HuH-7.5 (cell line): ENCODE results near the gene VRK3.
A peak's percentile ranks its signal among the peaks of the same experiment; 100 is the strongest.
"Not testable (repeated sequence)": the region's sequence is repeated elsewhere in the genome, so short reads cannot be mapped to it uniquely, and the experiment has no call there.

Source experiments
- DNase-seq: peaks from one replicate; pipeline ENCODE4 v3.0.0; 2011; ENCODE audit warnings: low spot score

Gene VRK3

DNA sequence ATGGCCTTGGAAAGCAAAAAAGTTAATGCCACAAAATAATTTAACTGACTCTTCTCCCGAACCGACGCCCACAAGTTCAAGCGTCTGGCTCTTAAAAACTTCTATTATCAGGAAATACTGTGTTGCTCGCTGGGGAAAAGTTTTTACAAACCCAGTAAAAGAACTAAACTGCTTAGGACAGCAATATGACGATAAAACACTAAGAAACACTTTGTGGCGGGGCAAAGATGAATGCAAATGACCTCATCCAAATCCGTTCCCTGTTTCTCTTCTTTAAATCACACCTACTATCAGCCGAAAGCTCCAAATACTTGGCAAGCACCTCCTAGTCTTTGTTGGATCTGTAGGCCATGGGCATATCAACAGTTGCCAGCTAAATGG is 69.1 kb downstream of the VRK3 start:
- DNase-seq = no peak

GRCh38 chr19:49954933-49955332 is 70.2 kb downstream of the VRK3 start:
- DNase-seq = no peak

DNA sequence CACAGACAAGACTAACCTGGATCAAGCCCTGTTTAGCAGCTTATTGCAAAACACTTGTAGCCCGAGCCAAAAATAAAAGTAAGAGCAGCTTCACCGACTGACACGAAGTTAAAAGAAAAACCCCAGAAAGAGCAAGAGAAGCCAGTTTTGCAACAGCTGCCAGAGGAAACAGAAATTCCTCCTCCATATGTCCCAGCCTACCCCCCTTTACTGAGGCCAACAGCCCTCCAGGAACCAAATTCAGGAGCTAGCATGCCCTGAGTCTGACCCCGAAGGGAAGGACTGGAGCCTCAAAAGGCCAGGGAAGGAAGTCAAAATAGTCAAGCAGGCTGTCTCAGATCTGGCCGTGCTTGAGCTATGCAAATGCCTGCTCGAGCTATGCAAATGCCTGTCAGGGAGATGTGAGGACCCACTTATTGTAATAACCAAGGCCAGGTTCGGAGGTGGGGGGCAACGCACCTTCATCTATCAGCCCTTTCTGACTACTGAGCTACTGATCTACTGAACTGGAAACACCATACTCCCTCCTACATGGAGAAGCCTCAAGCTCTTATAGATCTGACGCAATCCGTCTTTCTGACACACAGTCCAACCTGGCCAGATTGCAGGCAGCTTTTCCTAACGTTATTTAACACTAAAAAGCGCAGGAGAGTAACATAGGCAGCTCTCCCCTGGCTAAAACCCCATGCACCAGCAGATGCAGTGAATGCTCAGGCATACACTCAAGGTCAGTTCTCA is 70.9 kb downstream of the VRK3 start:
- no peak for DNase-seq

DNA sequence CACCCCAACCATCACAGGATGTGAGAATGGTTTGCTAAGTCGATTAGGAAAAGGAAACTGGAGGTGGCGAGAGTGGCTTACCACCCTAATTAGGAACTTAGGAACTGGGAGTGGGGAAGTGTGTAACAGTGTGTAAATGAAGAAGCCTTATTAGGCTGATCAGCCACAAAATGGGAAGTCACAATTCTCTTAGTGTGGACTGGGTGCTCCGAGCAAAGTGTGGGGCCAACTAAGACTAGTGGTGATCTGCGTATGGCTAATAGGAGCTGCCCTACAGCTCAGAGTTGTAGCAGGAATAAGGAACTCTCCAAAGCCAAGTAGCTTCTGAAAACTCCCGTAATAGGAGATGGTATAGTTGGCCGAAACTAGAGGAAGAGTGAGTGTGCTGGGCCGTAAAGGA is 71.8 kb downstream of the VRK3 start:
- DNase-seq = no peak

- DNase-seq = no peak
These were observed 72.3 kb downstream of the VRK3 start for GRCh38 chr19:49952906-49953305.

GRCh38 chr19:49952479-49952836 is 72.7 kb downstream of the VRK3 start:
- no peak for DNase-seq

DNA sequence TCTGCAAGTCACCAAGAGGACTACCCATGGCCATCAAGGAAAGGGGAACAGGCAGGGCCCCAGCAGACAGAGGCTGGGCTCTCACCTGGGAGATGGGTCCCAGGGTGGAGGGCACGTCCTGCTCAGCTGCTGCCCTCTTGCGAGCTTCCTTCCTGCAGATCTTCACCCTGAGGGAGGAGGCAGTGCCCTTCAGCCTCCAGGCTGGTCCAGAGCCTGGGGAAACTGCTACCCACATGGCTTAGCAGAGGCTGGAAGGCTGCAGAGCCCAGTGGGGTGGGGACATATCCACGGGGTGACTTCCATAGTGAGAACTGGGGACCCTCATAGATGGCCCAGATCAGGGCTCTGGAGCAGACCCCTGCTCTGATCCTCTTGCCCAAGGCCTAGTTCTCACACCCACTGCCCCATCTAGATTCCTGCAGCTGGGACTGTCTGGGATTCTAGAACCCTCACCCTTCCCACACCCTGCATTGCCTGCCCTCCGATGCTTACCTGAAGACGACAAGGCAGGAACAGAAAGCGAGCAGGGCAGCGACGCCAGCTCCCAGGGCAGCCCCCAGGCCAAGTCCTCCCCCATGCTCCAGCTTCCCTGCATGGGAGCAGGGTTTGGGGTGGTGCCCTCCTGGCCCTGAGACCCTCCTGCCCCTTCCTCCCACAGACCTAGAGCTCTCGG is 73.2 kb downstream of the VRK3 start:
- DNase-seq = no peak

- DNase-seq = no peak
These were observed 74.1 kb downstream of the VRK3 start for GRCh38 chr19:49950956-49951526.

DNA sequence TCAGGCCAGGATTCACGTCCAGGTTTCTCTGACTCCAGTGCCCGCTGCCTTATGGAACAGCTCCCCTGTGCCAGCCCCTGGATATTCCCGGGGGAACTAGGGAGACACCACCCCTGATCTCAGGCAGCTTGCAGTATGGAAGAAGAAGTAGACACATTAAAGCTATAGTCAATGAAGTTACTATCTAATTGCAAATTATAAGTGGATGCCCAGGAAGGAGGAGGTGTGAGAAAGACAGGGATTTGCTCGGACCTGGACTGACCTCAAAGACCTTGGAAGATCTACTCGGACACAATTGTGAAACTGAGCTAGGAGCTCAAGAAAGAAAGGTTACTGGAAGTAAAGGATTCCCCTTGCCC is 74.6 kb downstream of the VRK3 start:
- DNase-seq = no peak

GRCh38 chr19:49949742-49950589 is 75.2 kb downstream of the VRK3 start:
- no peak for DNase-seq

DNA sequence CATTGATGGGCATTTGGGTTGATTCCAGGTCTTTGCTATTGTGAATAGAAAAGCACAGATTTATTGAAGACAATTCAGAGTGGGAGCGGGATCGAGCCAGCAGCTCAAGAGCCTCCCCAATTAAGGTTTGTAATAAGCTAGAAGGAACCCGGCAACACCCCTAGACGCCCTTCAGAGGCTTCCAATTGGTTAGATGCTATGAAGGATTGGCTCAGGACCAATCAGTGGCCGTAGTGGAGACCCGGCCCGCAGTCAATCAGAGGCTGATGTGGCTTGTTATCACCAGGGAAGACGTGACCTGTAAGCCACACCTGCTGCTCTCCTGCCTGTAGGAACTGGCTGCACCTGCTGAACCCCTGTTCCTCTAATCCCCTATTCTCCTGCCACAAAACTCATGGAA is 78.8 kb downstream of the VRK3 start:
- no peak for DNase-seq

DNA sequence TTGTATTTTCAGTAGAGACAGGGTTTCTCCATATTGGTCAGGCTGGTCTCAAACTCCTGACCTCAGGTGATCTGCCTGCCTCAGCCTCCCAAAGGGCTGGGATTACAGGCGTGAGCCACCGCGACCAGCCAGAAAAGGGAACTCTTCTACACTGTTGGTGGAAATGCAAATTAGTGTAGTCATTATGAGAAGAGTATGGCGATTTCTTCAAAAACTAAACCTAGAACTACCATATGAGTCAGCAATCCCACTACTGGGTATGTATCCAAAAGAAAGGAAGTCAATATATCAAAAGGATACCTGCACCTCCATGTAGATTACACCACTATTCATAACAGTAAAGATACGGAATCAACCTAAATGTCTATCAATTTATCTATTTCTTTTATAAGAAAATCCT is 80.6 kb downstream of the VRK3 start:
- DNase-seq = not testable (repeated sequence)

GRCh38 chr19:49940482-49940791 is 84.7 kb downstream of the VRK3 start:
- DNase-seq = no peak

GRCh38 chr19:49939721-49940481 is 85.3 kb downstream of the VRK3 start:
- DNase-seq = no peak

- no peak for DNase-seq
These were observed 86.5 kb downstream of the VRK3 start for GRCh38 chr19:49938662-49939061.

DNA sequence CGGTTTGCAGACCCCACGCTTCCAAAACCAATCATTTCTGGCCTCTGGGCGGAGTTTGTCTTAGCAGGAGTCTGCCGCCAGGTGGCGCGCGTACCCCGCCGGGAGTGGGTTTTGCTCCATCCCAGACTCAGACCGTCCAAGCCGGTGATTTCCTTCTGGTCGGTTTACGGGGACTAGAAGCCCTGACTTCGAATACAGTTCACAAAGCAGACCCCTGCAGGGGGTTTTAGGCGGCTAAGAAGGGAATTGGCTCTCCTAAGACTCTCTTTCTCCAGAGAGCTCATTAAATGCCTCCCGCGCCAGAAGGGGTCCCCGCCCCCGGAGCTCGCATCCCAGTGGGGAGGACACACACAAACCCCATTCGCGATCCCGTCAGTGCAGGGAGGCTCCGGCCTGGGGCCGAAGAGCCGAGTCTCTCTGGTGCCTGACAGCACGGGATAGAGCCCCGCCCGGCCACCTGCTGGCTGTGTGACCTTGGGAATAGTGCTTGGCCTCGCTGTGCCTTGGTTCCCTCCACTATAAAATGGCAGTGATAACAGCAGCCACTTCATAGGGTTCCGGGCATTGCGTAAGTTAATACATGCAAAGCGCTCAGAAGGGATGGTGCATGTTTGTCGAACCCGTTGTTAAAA is 87.3 kb downstream of the VRK3 start:
- peak; percentile 73 for DNase-seq

- DNase-seq = no peak
These were observed 88.6 kb downstream of the VRK3 start for GRCh38 chr19:49936549-49936948.

DNA sequence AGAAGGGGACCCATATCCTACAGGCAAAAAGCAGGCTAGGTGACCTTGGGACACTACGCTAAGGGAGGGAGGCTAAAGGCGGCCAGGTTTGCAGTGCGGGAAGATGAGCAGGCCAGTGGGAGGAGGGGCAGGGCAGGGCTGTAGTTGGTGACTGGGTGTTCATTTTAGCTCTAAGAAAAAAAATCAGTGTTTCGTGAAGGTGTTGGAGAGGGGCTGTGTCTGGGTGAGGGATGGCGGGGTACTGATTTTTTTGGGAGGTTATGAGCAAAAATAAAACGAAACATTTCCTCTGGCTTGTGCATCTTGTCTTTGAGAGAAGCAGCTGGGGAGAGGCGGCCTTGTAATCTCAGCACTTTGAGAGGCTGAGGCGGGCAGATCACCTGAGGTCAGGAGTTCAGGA is 91.5 kb downstream of the VRK3 start:
- no peak for DNase-seq

DNA sequence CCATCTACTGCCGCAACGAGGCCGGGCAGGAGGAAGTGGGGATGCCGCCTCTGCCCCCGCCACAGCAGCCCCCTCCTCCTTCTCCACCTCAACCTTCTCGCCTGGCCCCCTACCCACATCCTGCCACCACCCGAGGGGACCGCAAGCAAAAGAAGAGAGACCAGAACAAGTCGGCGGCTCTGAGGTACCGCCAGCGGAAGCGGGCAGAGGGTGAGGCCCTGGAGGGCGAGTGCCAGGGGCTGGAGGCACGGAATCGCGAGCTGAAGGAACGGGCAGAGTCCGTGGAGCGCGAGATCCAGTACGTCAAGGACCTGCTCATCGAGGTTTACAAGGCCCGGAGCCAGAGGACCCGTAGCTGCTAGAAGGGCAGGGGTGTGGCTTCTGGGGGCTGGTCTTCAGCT is 92.4 kb downstream of the VRK3 start:
- DNase-seq = no peak

- no peak for DNase-seq
These were observed 93.1 kb downstream of the VRK3 start for GRCh38 chr19:49932041-49932451.

DNA sequence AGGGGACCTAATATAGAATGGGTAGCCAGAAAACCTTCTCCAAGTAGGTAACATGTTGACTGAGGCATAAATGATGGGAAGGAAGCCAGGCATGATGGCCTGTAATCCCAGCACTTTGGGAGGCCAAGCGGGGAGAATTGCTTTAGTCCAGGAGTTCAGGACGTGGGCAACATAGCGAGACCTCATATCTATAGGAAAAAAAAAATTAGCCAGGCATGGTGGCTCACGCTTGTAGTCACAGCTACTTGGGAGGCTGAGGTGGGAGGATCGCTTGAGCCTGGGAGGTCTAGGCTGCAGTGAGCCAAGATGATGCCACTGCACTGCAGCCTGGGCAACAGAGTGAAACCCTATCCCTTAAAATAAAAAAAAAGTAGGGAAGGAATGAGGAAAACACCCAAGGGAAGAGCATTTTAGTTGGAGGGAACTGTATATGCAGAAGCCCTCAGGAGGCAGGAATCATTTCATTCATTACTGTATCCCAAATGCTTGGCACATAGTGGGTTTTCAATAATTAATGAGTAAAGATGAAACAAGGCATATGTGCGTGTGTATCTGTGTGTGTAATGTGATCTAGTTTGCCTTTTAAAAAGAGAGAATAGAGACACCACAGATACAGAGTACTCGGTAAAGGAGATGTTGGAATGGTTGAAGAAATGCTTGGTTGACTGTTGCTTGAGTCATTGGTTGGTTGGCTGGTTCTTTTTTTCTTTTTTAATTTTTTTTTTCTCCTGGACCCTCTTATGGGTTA is 93.7 kb downstream of the VRK3 start:
- DNase-seq = no peak
